Stimulated activated CD8-positive, alpha-beta memory T cell treated with anti-CD3 and anti-CD28 coated beads, Interleukin-7, amount 100 ng/mL, for 24 hours (primary cell): ENCODE data around the gene CEMIP.
"Not testable (repeated sequence)": the region's sequence is repeated elsewhere in the genome, so short reads cannot be mapped to it uniquely, and the experiment has no call there.

Experiments used
- DNase-seq: peaks from one replicate; pipeline ENCODE4 v3.0.0-alpha.2; 2020; ENCODE audit warnings: low read depth

Gene CEMIP

DNA sequence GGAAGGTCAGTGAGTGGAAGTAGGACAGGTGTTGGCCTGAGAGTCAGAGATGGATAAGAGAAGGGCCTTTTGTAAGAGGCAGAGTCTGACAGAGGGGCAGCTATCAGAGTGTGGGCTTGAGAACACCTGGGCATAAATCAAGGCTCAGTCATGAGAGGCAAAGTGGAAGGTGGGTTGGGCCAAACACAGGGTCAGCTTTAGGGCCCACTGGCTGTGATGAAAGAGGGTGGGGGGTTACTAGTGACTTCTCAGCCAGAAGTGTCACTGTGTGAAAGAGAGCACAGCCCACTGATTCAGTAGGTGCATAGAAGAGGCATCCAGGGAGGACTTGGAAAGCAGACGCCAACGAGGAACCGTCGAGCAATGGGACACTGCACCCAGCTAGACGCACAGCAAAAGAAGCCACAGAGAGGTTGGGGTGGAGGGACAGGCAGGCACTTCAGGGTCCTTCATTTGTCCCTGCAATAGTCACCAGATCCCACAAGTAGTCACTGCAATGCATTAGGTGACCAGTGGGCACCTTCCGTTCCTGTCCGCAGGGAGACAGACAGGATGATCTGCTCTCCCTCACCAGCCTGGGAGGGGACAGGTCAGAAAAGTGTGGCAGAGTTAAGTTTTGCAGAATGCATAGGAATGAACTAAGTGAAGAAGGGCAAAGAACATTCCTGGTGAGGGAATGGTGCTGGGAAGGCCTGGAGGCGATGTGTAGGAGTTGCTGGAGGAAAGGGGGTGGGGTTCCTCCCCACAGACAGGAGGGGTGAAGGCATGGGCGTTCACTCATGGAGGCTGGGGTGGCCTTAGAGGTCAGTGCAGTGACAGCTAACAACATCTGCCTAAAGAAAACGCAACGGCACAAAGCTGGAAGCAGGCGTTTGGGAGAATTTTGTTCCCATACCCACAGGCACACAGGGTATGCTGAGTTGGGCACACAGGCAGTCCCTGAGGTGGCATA lies 174.1 kb downstream of the CEMIP start:
- DNase-seq: no peak

- DNase-seq: no peak
Measured at GRCh38 chr15:80953953-80954778, 175.0 kb downstream of the CEMIP start.

- DNase-seq: peak; percentile 16
Measured at GRCh38 chr15:80955571-80956452, 176.6 kb downstream of the CEMIP start.

- no peak for DNase-seq
Measured at GRCh38 chr15:80957556-80957955, 178.4 kb downstream of the CEMIP start.

DNA sequence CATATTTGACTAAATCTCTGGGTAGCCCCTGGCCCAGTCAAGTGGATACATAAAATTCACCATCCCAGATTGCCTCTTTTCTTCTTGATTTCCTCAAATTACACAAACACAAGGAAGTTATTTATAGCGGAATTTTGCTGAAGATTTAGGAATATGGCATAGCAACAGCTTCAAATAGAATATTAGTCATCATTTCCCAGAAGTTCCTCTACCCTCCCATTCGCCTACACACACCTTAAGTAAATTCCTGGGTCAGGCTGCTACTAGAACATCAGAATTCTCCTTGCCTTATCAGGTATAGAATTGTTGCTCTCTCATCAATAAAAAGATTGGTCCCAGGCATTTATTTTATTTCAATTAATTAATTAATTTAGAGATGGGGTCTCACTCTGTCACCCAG lies 178.8 kb downstream of the CEMIP start:
- no peak for DNase-seq

DNA sequence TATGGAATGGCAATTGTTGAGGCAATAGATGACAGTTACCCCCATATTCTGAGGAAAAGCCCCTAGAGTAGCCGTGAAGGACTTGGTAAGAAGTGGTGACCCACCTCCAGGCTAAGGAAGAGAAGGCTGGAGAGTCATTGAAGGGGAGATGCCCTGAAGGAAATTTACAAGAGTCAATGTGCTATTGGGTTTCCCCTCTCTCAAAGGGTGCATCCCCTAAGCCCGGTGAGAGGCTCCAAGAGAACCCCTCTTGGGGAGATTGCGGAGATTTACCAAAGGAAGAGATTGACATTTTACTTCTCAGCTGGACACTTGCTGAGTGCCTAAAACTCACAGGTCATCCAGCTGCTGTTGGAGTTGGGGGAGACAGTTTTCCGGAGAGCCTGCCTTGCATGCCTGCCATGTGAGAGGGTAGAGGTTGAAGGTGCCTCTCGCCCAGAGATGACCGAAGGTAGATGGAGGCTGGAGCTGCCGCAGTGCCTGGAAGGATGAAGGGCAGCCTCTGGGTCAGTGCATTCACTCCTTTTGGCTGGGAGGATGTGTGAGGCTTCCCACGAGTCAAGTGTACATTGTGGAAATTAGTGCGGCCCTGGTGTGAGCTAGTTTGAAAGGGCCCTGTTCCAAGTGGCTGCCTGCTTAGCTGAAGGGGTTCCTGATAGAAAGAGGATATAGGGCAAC lies 179.8 kb downstream of the CEMIP start:
- DNase-seq: no peak

DNA sequence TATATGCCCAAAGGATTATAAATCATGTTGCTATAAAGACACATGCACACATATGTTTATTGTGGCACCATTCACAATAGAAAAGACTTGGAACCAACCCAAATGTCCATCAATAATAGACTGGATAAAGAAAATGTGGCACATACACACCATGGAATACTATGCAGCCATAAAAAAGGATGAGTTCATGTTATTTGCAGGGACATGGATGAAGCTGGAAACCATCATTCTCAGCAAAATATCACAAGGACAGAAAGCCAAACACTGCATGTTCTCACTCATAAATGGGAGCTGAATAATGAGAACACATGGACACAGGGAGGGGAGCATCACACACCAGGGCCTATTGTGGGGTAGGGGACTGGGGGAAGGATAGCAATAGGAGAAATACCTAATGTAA lies 186.3 kb downstream of the CEMIP start:
- DNase-seq: not testable (repeated sequence)

DNA sequence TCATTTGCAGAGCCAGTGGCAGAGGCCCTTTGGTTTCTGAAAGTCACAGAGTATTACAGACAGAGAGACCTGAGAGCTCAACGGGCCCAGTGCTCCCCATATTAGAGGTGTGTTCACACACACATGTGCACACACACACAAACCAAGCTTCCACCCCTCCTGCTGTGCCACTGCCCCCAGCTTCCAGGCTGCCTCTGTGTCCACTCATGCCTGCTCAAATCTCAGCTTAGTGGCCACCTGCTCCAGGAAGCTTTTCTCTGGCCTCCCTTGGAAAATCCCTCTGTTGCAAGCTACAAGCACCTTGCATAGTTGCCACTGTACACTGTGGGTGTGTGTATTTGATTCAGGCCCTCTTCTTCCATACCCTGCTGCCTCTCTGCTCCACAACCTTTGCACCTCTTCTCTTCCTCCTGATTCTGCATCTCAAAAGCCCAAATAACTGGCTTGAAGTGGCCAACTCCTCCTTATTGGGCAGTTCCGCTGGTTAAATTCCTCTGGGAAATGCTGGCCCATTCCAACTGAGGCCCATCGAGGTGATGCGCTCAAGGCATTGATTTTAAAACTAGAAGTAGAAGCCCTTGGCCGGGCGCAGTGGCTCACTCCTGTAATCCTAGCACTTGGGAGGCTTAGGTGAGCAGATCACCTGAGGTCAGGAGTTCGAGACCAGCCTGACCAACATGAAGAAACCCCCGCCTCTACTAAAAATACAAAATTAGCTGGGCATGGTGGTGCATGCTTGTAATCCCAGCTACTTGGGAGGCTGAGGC lies 187.4 kb downstream of the CEMIP start:
- no peak for DNase-seq

DNA sequence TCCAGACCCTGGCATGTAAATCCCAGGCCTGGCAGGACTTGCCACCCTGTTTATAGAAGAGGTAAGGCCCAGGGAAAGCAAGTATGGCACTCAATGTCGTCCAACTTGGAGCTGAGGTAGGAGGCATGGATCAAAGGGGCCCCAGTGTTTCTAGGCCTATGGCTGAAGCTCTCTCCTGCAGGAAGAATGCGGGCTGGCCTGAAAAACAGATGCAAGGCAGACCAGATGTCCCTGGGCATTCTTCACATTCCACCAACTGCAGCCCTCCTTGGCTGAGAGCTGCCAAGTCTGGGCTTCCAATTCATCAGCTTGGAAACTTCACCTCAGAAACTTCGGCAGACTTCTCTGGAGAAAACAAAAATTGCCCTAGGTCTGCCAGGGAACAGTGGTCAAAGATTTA lies 188.3 kb downstream of the CEMIP start:
- no peak for DNase-seq

DNA sequence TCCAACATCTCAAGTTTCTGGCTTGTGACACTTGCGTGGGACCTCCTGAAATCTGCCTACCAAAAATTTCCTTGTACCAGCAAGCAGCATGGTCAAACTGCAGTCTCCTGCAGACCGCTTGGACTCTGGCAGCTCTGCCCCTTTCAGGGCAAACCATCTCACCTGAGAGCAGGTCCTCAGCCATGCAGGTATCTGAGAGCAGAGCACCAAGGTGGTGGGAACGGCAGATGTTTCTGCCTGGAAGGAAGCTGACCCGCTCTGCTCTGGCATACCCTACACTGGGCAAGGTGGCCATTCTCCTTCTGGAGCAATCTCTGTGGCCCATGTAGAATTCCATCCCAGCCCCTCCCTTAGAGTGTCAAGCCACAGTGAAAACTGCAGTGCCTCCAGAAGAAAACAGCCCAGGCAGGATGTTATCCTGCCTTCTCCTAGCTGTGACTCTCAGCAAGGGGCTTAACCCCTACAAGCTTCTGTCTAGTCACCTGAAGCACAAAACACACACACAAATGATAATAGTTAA lies 188.9 kb downstream of the CEMIP start:
- no peak for DNase-seq

GRCh38 chr15:80969316-80969715 lies 190.1 kb downstream of the CEMIP start:
- no peak for DNase-seq

GRCh38 chr15:80970018-80970657 lies 191.0 kb downstream of the CEMIP start:
- DNase-seq: no peak

GRCh38 chr15:80970658-80971057 lies 191.5 kb downstream of the CEMIP start:
- no peak for DNase-seq

GRCh38 chr15:80971143-80971542 lies 192.0 kb downstream of the CEMIP start:
- DNase-seq: no peak

GRCh38 chr15:80972276-80972675 lies 193.1 kb downstream of the CEMIP start:
- no peak for DNase-seq

DNA sequence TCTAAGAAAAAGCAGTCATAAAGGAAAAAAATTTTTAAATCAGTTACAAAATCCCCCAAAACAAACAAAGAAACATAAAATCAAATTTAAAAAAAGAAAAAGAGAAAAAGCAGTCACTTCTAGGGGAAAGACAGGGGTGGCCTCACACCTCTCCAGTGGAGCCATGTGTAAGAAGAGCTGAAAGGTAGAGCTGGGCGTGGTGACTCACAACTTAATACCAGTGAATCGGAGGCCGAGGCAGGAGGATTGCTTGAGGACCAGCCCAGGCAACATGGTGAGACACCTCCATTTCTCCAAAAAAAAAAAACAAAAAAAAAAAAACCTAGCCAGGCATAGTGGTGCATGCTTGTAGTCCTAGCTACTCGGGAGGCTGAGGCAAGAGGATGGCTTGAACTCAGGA lies 195.7 kb downstream of the CEMIP start:
- DNase-seq: no peak

- DNase-seq: no peak
Measured at GRCh38 chr15:80976851-80977250, 197.7 kb downstream of the CEMIP start.

GRCh38 chr15:80977627-80978036 lies 198.5 kb downstream of the CEMIP start:
- no peak for DNase-seq

- no peak for DNase-seq
Measured at GRCh38 chr15:80978685-80979329, 199.6 kb downstream of the CEMIP start.
